Mesendoderm (in vitro differentiated cells): ENCODE measurements around the gene PMEL.
A peak's percentile ranks its signal among the peaks of the same experiment; 100 is the strongest.
"Not testable (repeated sequence)": the region's sequence is repeated elsewhere in the genome, so short reads cannot be mapped to it uniquely, and the experiment has no call there.

Experiments used
- DNase-seq: peaks from one replicate; pipeline ENCODE4 v3.0.0; 2013
- H2AK5ac ChIP-seq: 2 replicates; pipeline ENCODE4 v1.6.1; 2013; ENCODE audit warnings: low read length, inconsistent platforms
- H2BK120ac ChIP-seq: 2 replicates; pipeline ENCODE4 v1.6.1; 2013; ENCODE audit warnings: low read depth, mild to moderate bottlenecking, low read length, moderate library complexity, mixed read lengths
- H2BK15ac ChIP-seq: replicated peaks from 2 replicates; pipeline ENCODE4 v1.6.1; 2013; ENCODE audit warnings: low read depth, mild to moderate bottlenecking, moderate library complexity
- H2BK5ac ChIP-seq: 2 replicates; pipeline ENCODE4 v1.6.1; 2013; ENCODE audit warnings: low read length, inconsistent platforms
- H3K18ac ChIP-seq: 2 replicates; pipeline ENCODE4 v1.6.1; 2013; ENCODE audit warnings: mild to moderate bottlenecking, low read length, mixed read lengths
- H3K23ac ChIP-seq: one replicate; pipeline ENCODE4 v1.6.1; 2013; ENCODE audit warnings: low read length
- H3K27ac ChIP-seq: 2 replicates; pipeline ENCODE4 v1.5.1; 2013; ENCODE audit warnings: low read depth, mild to moderate bottlenecking, inconsistent platforms, low read length, moderate library complexity
- H3K27me3 ChIP-seq: 2 replicates; pipeline ENCODE4 v1.6.1; 2013; ENCODE audit warnings: low read length, control low read depth, mild to moderate bottlenecking, inconsistent platforms; ENCODE audit not compliant: insufficient read depth, poor library complexity
- H3K36me3 ChIP-seq: 2 replicates; pipeline ENCODE4 v1.6.1; 2013; ENCODE audit warnings: low read length, inconsistent platforms; ENCODE audit not compliant: control insufficient read depth, insufficient read depth
- H3K4ac ChIP-seq: one replicate; pipeline ENCODE4 v1.6.1; 2013; ENCODE audit warnings: low read depth, mild to moderate bottlenecking, low read length, moderate library complexity
- H3K4me1 ChIP-seq: 2 replicates; pipeline ENCODE4 v1.6.1; 2013; ENCODE audit warnings: low read depth, low read length, inconsistent platforms; ENCODE audit not compliant: control insufficient read depth
- H3K4me2 ChIP-seq: 2 replicates; pipeline ENCODE4 v1.6.1; 2013; ENCODE audit warnings: low read length
- H3K4me3 ChIP-seq: 2 replicates; pipeline ENCODE4 v1.5.1; 2013; ENCODE audit warnings: mild to moderate bottlenecking, low read length
- H3K56ac ChIP-seq: one replicate; pipeline ENCODE4 v1.6.1; 2013; ENCODE audit warnings: low read length
- H3K79me1 ChIP-seq: 2 replicates; pipeline ENCODE4 v1.6.1; 2013; ENCODE audit warnings: low read length, inconsistent platforms
- H3K79me2 ChIP-seq: 2 replicates; pipeline ENCODE4 v1.6.1; 2013; ENCODE audit warnings: mild to moderate bottlenecking, low read length; ENCODE audit not compliant: control insufficient read depth, insufficient read depth
- H3K9ac ChIP-seq: 2 replicates; pipeline ENCODE4 v1.6.1; 2013; ENCODE audit warnings: low read length, inconsistent platforms
- H4K5ac ChIP-seq: one replicate; pipeline ENCODE4 v1.6.1; 2013; ENCODE audit warnings: low read length
- H4K8ac ChIP-seq: one replicate; pipeline ENCODE4 v1.6.1; 2013; ENCODE audit warnings: low read depth, mild to moderate bottlenecking, control low read depth, low read length, moderate library complexity
- whole genome bisulfite sequencing: extraction: QIAGEN DNeasy Blood & Tissue Kit; methylation state at CpG from one replicate; pipeline ENCODE4 v1.1.7; 2013; ENCODE audit warnings: low lambda C conversion rate, missing lambda C conversion rate; ENCODE audit not compliant: insufficient coverage; ENCODE audit errors: extremely low coverage; 5-methylcytosine and 5-hydroxymethylcytosine counted together

Gene PMEL

DNA sequence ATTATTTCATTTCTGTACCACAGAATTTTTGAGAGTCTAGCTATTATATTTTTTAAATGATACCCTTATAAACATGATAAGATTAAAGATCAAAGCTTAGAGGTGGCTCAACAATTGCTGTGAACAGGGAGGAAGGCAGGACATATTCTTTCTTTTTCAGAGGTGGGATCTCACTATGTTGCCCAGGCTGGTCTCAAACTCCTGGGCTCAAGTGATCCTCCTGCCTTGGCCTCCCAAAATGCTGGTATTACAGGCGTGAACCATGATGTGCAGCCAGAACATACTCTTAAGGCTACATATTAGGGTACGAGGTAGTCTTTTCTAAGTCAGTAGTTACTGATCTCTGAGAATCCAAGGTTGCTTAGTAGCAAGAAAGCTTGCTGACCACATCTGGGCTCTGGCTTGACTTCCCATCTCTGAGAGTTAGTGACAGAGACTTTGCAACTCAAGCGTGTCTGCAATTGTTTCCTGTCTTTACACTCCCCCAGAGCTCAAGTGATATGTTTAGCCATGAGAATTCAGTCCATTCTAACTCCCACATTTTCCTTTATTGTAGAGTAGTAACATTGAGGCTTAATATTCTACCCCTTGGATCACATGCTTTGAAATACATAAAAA lies 16.6 kb upstream of the PMEL start:
- no peak overlapping the region for H3K56ac ChIP-seq
- H3K4me1 ChIP-seq = no peaks in the 10 kb centered on the region
- H3K4me3 ChIP-seq = no peak overlapping the region
- no peak overlapping the region for H3K18ac ChIP-seq
- H4K8ac ChIP-seq = no peak overlapping the region
- H2BK5ac ChIP-seq = no peak overlapping the region
- WGBS = no CpG with 5 or more reads among the region's 3 CpGs
- no peak for DNase-seq
- no peak overlapping the region for H2BK120ac ChIP-seq
- no peaks in the 10 kb centered on the region for H3K27me3 ChIP-seq
- H3K79me2 ChIP-seq = peaks cover 5% of the 10 kb centered on the region
- H3K9ac ChIP-seq = no peak overlapping the region
- no peak overlapping the region for H3K4me2 ChIP-seq
- no peak overlapping the region for H2BK15ac ChIP-seq
- peaks cover 11% of the 10 kb centered on the region for H3K79me1 ChIP-seq
- H3K4ac ChIP-seq = no peak overlapping the region
- no peak overlapping the region for H3K23ac ChIP-seq
- no peak overlapping the region for H2AK5ac ChIP-seq
- no peak overlapping the region for H3K27ac ChIP-seq
- H4K5ac ChIP-seq = no peak overlapping the region
- H3K36me3 ChIP-seq = peaks cover 1% of the 10 kb centered on the region

GRCh38 chr12:55981882-55982281 lies 16.0 kb upstream of the PMEL start:
- not testable (repeated sequence) for H3K27ac ChIP-seq, H3K4me1 ChIP-seq, H3K4me2 ChIP-seq, H3K4me3 ChIP-seq, H3K79me2 ChIP-seq, H2BK15ac ChIP-seq, H3K9ac ChIP-seq, H3K23ac ChIP-seq, H4K8ac ChIP-seq, H2BK5ac ChIP-seq, H4K5ac ChIP-seq, H3K27me3 ChIP-seq, H3K56ac ChIP-seq, H3K36me3 ChIP-seq, H3K4ac ChIP-seq, H3K18ac ChIP-seq, H2BK120ac ChIP-seq, H2AK5ac ChIP-seq
- peak; percentile 13 for DNase-seq
- H3K79me1 ChIP-seq = peaks cover 11% of the 10 kb centered on the region
- WGBS = no CpG with 5 or more reads among the region's 5 CpGs

DNA sequence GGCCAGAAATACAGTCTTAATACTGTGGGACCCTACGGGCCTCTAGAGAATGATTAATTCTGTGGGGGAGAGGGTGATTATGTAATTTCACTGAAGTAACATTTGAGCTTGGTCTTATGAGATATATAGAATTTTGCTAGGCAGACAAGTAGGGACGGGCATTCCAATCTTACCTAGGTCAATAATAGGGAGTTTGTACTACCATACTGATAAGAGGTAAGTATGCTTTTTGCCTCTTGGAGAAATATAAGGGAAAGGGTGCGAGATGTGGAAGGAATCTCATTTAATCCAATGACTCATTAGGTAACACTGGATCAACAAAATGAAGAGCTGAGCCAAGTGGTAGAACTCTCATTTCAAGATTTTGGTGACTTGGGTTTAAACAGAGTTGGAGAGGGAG lies 13.2 kb upstream of the PMEL start:
- Histone ChIP-seq H3K4me3 (no peak overlapping the region), H2BK15ac (no peak overlapping the region), H3K23ac (no peak overlapping the region), H3K56ac (no peak overlapping the region), H4K8ac (no peak overlapping the region), H3K18ac (no peak overlapping the region), H3K79me1 (peaks cover 15% of the 10 kb centered on the region), H3K36me3 (peaks cover 1% of the 10 kb centered on the region), H3K79me2 (peaks cover 27% of the 10 kb centered on the region), H4K5ac (no peak overlapping the region), H3K4me1 (peaks cover 2% of the 10 kb centered on the region), H3K9ac (no peak overlapping the region), H3K27me3 (no peaks in the 10 kb centered on the region), H3K4ac (no peak overlapping the region), H2AK5ac (no peak overlapping the region), H2BK5ac (no peak overlapping the region), H3K4me2 (no peak overlapping the region), H2BK120ac (no peak overlapping the region), H3K27ac (no peak overlapping the region)
- WGBS = no CpG with 5 or more reads among the region's 3 CpGs
- DNase-seq = no peak

DNA sequence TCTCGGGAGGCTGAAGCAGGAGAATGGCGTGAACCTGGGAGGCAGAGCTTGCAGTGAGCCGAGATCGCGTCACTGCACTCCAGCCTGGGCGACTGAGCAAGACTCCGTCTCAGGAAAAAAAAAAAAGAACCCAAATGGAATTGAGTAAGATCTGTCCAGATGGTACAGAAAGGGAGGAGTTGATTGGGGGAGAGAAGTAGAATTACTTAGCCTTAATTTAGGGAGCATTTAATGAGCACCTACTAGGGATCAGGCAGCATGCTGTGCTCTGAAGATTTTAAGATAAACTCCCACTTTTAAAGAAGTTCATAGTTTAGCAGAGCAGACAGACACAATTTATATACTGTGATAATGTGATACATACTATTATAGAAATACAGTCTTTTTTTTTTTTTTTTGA lies 12.6 kb upstream of the PMEL start:
- Histone ChIP-seq H3K79me1 (peaks cover 15% of the 10 kb centered on the region), H3K4me3 (no peak overlapping the region), H4K8ac (no peak overlapping the region), H3K56ac (no peak overlapping the region), H3K79me2 (peaks cover 27% of the 10 kb centered on the region), H2BK5ac (no peak overlapping the region), H4K5ac (no peak overlapping the region), H3K9ac (no peak overlapping the region), H3K4ac (no peak overlapping the region), H2AK5ac (no peak overlapping the region), H3K27ac (no peak overlapping the region), H3K27me3 (no peaks in the 10 kb centered on the region), H3K4me2 (no peak overlapping the region), H2BK120ac (no peak overlapping the region), H2BK15ac (no peak overlapping the region), H3K4me1 (peaks cover 2% of the 10 kb centered on the region), H3K36me3 (peaks cover 1% of the 10 kb centered on the region), H3K18ac (no peak overlapping the region), H3K23ac (no peak overlapping the region)
- DNase-seq = no peak
- no CpG with 5 or more reads among the region's 7 CpGs for WGBS

DNA sequence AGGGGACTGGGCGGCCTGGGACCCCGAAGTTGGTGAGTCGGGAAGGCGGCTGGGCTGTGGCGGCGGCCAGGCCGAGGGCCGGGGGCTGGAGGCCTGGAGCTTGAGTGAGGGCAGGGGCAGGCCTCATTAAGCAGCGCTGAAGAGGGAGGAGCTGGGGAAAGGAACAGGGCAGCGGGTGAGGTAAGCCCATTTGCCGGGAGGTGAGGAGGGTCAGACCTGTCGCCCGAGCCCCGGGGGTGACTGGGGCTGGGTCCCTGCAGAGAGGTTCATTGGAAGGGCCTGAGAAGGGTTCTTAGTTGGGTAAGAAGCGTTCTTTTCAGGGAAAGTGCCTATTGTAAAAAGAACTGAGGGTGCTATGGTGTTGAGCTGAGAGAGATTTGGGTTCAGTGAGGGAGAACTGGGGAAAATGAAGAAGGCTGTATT lies 8.5 kb upstream of the PMEL start:
- no peak overlapping the region for H4K8ac ChIP-seq
- H2AK5ac ChIP-seq = peak overlapping the region; percentile 49
- no peak overlapping the region for H4K5ac ChIP-seq
- H3K9ac ChIP-seq = peak overlapping the region; percentile 99
- peak overlapping the region; percentile 66 for H3K4ac ChIP-seq
- peaks cover 5% of the 10 kb centered on the region for H3K4me1 ChIP-seq
- H2BK5ac ChIP-seq = peak overlapping the region; percentile 86
- peak overlapping the region; percentile 95 for H3K56ac ChIP-seq
- peaks cover 4% of the 10 kb centered on the region for H3K36me3 ChIP-seq
- H2BK120ac ChIP-seq = peak overlapping the region; percentile 92
- H3K4me2 ChIP-seq = peak overlapping the region; percentile 2
- H3K27ac ChIP-seq = peak overlapping the region; percentile 93
- peaks cover 27% of the 10 kb centered on the region for H3K79me2 ChIP-seq
- peaks cover 7% of the 10 kb centered on the region for H3K79me1 ChIP-seq
- WGBS = no CpG with 5 or more reads among the region's 15 CpGs
- H2BK15ac ChIP-seq = no peak overlapping the region
- H3K4me3 ChIP-seq = peak overlapping the region; percentile 86
- peak; percentile 88 for DNase-seq
- peak overlapping the region; percentile 92 for H3K18ac ChIP-seq
- no peaks in the 10 kb centered on the region for H3K27me3 ChIP-seq
- peak overlapping the region; percentile 92 for H3K23ac ChIP-seq
